ENCODE data around the gene CALR. TPM values are rescaled to one million over a fixed set of nuclear protein-coding genes. Genes with fewer than 3 reads are reported as not detected.

The CALR gene
- total and polyA plus RNA-seq, 10 donors, result 150 to 828 (median 406) TPM

GRCh38 chr19:12918253-12918652 lies 20.2 kb upstream of the CALR start:
- no peak overlapping the region for H3K4me3 ChIP-seq
- WGBS, 5 donors, result 90 to 97% (median 92%) methylated on average over 14 of the region's 14 CpGs
- DNase-seq, result no peak
- no peaks in the 10 kb centered on the region for H3K27me3 ChIP-seq (replicated peaks in 1 of 7)
- H3K27ac ChIP-seq, result no peak overlapping the region
- H3K36me3 ChIP-seq, result peaks cover 0 to 18% (median 12%) of the 10 kb centered on the region in 6 donors
- TF ChIP-seq POLR2A (IDR thresholded peaks at IDR 0.05) (no peak), CTCF (IDR thresholded peaks at IDR 0.05 in 8 of 11, conservative IDR thresholded peaks at IDR 0.05 in 3 of 11) (no peak), POLR2AphosphoS5 (IDR thresholded peaks at IDR 0.05) (peak in 1 of 3 donors; percentile 48)
- intact Hi-C loops (cut with DNase I; ENCODE audit: low total_unique reads), result no loop called here
- no peaks in the 10 kb centered on the region for H3K9me3 ChIP-seq
- peaks cover 11 to 36% (median 28%) of the 10 kb centered on the region in 6 donors for H3K4me1 ChIP-seq

- TF ChIP-seq POLR2A (IDR thresholded peaks at IDR 0.05) (no peak), CTCF (IDR thresholded peaks at IDR 0.05 in 8 of 11, conservative IDR thresholded peaks at IDR 0.05 in 3 of 11) (no peak), POLR2AphosphoS5 (IDR thresholded peaks at IDR 0.05) (no peak)
- H3K4me3 ChIP-seq, result no peak overlapping the region
- intact Hi-C loops (cut with DNase I; ENCODE audit: low total_unique reads), result no loop called here
- no peaks in the 10 kb centered on the region for H3K9me3 ChIP-seq
- H3K27ac ChIP-seq, result no peak overlapping the region
- WGBS, 5 donors, result 69 to 82% (median 78%) methylated on average over 3 of the region's 3 CpGs
- no peaks in the 10 kb centered on the region for H3K27me3 ChIP-seq (replicated peaks in 1 of 7)
- no peak for DNase-seq
- H3K36me3 ChIP-seq, result peaks cover 6 to 46% (median 39%) of the 10 kb centered on the region in 6 donors
- H3K4me1 ChIP-seq, result peaks cover 4 to 17% (median 12%) of the 10 kb centered on the region in 6 donors
Observed at GRCh38 chr19:12921047-12921446, 17.4 kb upstream of the CALR start.

DNA sequence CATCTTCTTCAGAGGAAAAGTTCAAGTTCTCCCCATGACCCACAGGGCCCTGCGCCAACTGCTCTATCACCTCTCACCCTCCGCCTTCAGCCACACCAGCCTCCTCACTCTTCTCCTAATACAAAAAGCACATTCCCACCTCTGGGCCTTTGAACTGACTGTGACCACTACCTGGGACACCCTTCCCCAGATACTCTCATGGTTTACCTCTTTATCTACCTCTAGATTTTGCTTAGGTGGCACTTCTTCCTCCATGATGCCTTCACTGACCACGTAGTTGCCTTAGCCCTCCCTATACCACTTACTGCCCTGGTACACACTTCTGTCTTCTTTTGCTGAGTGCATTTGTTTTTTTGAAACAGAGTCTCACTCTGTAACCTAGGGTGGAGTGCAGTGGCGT lies 15.4 kb upstream of the CALR start:
- intact Hi-C loops (cut with DNase I; ENCODE audit: low total_unique reads), result no loop called here
- 95 to 98% (median 97%) methylated on average over 4 of the region's 4 CpGs for WGBS, 5 donors

More for the DNA sequence above, 15.4 kb upstream of the CALR start:
- no peaks in the 10 kb centered on the region for H3K9me3 ChIP-seq
- peaks cover 4 to 17% (median 12%) of the 10 kb centered on the region in 6 donors for H3K4me1 ChIP-seq
- H3K27me3 ChIP-seq (replicated peaks in 1 of 7), result no peaks in the 10 kb centered on the region
- peaks cover 13 to 65% (median 58%) of the 10 kb centered on the region in 6 donors for H3K36me3 ChIP-seq
- H3K4me3 ChIP-seq, result no peak overlapping the region
- TF ChIP-seq CTCF (IDR thresholded peaks at IDR 0.05 in 8 of 11, conservative IDR thresholded peaks at IDR 0.05 in 3 of 11) (no peak), POLR2A (IDR thresholded peaks at IDR 0.05) (no peak), POLR2AphosphoS5 (IDR thresholded peaks at IDR 0.05) (no peak)
- DNase-seq, result no peak
- H3K27ac ChIP-seq, result no peak overlapping the region

All from spleen (tissue), 11 donors.